Loucy (cell line): ENCODE results near the gene ATP11A.

ENCODE experiments used
- H2AFZ ChIP-seq: fragments of 200-600 bp; sonication (generic); 2 replicates; pipeline ENCODE4 v1.6.0; 2016; ENCODE audit warnings: antibody characterized with exemption, mild to moderate bottlenecking, low read length, moderate library complexity
- H3F3A ChIP-seq: fragments of 200-600 bp; 2 replicates; pipeline ENCODE4 v1.6.0; 2016; ENCODE audit warnings: antibody characterized with exemption, low read depth, mild to moderate bottlenecking
- H3K27me3 ChIP-seq: fragments of 200-600 bp; sonication (generic); 2 replicates; pipeline ENCODE4 v1.6.1; 2014; ENCODE audit warnings: low read length, mild to moderate bottlenecking; ENCODE audit not compliant: insufficient read depth, poor library complexity, severe bottlenecking
- H3K36me3 ChIP-seq: fragments of 200-600 bp; sonication (generic); 2 replicates; pipeline ENCODE4 v1.6.1; 2016; ENCODE audit warnings: low read length; ENCODE audit not compliant: insufficient read depth
- H3K4me1 ChIP-seq: fragments of 200-600 bp; sonication (generic); 2 replicates; pipeline ENCODE4 v1.5.1; 2014; ENCODE audit warnings: low read length, mild to moderate bottlenecking; ENCODE audit not compliant: insufficient read depth, poor library complexity, severe bottlenecking
- H3K4me2 ChIP-seq: fragments of 200-600 bp; sonication (generic); 2 replicates; pipeline ENCODE4 v1.6.0; 2014; ENCODE audit warnings: antibody characterized with exemption, low read length, low read depth, mild to moderate bottlenecking; ENCODE audit not compliant: poor library complexity, severe bottlenecking
- H3K4me3 ChIP-seq: fragments of 200-600 bp; sonication (generic); 2 replicates; pipeline ENCODE4 v1.5.1; 2014; ENCODE audit warnings: low read length, mild to moderate bottlenecking, mixed read lengths; ENCODE audit not compliant: poor library complexity, severe bottlenecking
- H3K79me2 ChIP-seq: fragments of 200-600 bp; sonication (generic); 2 replicates; pipeline ENCODE4 v1.6.1; 2014; ENCODE audit warnings: low read length; ENCODE audit not compliant: insufficient read depth
- H3K9ac ChIP-seq: fragments of 200-600 bp; sonication (generic); 2 replicates; pipeline ENCODE4 v1.6.0; 2014; ENCODE audit warnings: mild to moderate bottlenecking, low read depth, low read length, moderate library complexity; ENCODE audit not compliant: poor library complexity, severe bottlenecking
- H3K9me2 ChIP-seq: fragments of 200-600 bp; sonication (generic); replicated peaks from 2 replicates; pipeline ENCODE4 v1.6.1; 2016; ENCODE audit warnings: low read depth, low read length, mixed read lengths
- H3K9me3 ChIP-seq: fragments of 200-600 bp; sonication (generic); 2 replicates; pipeline ENCODE4 v1.6.1; 2014; ENCODE audit warnings: mild to moderate bottlenecking, antibody characterized with exemption, low read length, low read depth; ENCODE audit not compliant: insufficient read depth
- H4K20me1 ChIP-seq: fragments of 200-600 bp; sonication (generic); 2 replicates; pipeline ENCODE4 v1.6.0; 2014; ENCODE audit warnings: antibody characterized with exemption, low read length, mild to moderate bottlenecking; ENCODE audit not compliant: insufficient read depth, poor library complexity, severe bottlenecking
- EZH2phosphoT487 ChIP-seq: fragments of 200-600 bp; IDR thresholded peaks from 2 replicates; pipeline ENCODE4 v1.6.1; 2018; ENCODE audit warnings: antibody characterized with exemption, mild to moderate bottlenecking, moderate library complexity, borderline replicate concordance
- TF ChIP-seq, protein P1 (sequence below): fragments of 200-600 bp; sonication (generic); conservative IDR thresholded peaks from 2 replicates; pipeline ENCODE4 v1.5.1; 2014; ENCODE audit warnings: mild to moderate bottlenecking, antibody characterized with exemption, low read length

Gene ATP11A

DNA sequence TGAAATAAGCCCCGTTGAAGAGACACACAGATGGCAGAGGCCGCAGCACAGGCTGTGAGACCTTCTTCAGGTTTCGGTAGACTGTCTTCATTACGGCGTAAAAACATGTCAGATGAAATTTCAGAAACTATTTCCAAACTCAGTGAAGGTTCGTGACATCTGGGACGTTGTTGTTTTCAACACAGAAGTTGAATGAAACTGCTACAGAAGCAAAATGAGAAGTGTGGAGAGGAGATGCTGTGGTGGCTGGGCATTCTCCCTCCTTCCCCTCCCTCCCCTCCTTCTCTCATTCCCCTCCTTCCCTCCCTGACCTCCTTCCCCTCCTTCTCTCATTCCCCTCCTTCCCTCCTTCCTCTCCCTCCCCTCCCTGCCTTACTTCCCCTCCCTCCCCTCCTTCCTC, 113.6 kb downstream of the ATP11A start:
- no peak overlapping the region for H2AFZ ChIP-seq
- H3F3A ChIP-seq: no peaks in the 10 kb centered on the region
- H3K4me1 ChIP-seq: peaks cover 10% of the 10 kb centered on the region
- no peak for TF ChIP-seq EZH2phosphoT487
- TF ChIP-seq, protein P1, sequence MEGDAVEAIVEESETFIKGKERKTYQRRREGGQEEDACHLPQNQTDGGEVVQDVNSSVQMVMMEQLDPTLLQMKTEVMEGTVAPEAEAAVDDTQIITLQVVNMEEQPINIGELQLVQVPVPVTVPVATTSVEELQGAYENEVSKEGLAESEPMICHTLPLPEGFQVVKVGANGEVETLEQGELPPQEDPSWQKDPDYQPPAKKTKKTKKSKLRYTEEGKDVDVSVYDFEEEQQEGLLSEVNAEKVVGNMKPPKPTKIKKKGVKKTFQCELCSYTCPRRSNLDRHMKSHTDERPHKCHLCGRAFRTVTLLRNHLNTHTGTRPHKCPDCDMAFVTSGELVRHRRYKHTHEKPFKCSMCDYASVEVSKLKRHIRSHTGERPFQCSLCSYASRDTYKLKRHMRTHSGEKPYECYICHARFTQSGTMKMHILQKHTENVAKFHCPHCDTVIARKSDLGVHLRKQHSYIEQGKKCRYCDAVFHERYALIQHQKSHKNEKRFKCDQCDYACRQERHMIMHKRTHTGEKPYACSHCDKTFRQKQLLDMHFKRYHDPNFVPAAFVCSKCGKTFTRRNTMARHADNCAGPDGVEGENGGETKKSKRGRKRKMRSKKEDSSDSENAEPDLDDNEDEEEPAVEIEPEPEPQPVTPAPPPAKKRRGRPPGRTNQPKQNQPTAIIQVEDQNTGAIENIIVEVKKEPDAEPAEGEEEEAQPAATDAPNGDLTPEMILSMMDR: no peak
- no peaks in the 10 kb centered on the region for H3K9me2 ChIP-seq
- no peaks in the 10 kb centered on the region for H4K20me1 ChIP-seq
- no peaks in the 10 kb centered on the region for H3K27me3 ChIP-seq
- H3K36me3 ChIP-seq: peaks cover 7% of the 10 kb centered on the region; the same call in 1 of the 2 replicates
- H3K9ac ChIP-seq: no peak overlapping the region
- H3K79me2 ChIP-seq: no peaks in the 10 kb centered on the region
- H3K4me3 ChIP-seq: no peak overlapping the region
- no peaks in the 10 kb centered on the region for H3K9me3 ChIP-seq
- H3K4me2 ChIP-seq: no peak overlapping the region

DNA sequence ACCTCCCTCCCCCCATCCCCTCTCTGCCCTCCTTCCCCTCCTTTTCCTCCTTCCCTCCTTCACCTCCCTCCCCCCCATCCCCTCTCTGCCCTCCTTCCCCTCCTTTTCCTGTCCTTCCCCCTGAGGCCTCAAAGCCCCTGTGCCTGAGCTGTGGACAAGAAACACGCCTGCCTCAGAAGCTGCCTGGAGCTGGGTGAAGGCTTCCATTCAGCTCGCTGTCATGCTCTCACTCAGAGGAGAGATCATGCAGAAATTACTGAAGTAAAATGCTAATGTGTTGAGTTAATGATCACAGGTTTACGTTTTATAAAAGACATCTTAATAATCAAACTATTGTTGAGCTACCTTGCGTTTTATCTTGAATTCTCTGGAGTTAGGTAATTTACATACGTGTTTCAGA, 114.5 kb downstream of the ATP11A start:
- no peaks in the 10 kb centered on the region for H3F3A ChIP-seq
- no peaks in the 10 kb centered on the region for H3K9me3 ChIP-seq
- no peaks in the 10 kb centered on the region for H4K20me1 ChIP-seq
- no peak overlapping the region for H3K9ac ChIP-seq
- H3K4me1 ChIP-seq: peaks cover 10% of the 10 kb centered on the region
- H3K27me3 ChIP-seq: no peaks in the 10 kb centered on the region
- TF ChIP-seq, protein P1: no peak
- no peak for TF ChIP-seq EZH2phosphoT487
- H3K4me2 ChIP-seq: peak overlapping the region; percentile 6
- peaks cover 7% of the 10 kb centered on the region; the same call in 1 of the 2 replicates for H3K36me3 ChIP-seq
- no peak overlapping the region for H2AFZ ChIP-seq
- H3K4me3 ChIP-seq: no peak overlapping the region
- H3K9me2 ChIP-seq: no peaks in the 10 kb centered on the region
- no peaks in the 10 kb centered on the region for H3K79me2 ChIP-seq

DNA sequence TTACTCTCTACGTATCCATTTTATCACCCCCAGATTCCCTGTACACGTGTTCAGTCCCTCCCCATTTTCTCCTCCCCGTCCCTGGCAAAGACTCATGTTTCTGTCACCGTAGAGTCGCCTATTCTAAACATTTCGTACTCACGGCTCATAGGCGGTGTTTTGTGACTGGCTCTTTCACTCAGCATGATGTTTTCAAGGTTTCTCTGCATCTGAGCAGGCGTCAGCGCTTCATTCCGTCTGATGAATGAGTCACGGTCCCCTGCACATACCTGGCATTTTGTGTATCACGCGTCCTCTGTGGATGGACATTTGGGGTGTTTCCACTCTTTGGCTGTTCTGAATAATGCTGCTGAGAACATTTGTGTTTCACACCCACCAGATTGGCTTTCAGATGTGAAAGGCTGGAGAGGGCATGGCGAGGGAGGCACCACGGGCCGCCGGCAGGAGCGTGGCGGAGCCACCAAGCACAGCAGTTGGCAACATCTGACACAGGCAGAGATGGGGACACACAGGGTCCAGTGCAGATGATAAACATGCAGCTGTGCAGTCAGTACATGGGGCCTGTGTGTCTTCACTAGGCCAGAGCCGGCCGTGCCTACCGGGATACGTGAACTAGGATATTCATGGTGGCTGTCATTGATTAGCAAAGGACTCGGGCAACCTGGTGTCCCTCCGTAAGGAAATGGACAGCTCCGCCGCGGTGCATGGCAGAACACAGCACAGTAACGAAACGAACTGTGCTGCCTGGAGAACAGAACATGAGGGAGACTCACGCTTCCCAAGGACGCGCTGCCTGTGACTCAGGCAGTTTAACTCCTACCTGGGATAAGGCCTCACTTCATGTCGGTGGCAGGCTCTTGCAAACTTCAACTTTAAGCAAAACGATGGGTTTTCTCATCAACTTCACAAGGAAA, 117.2 kb downstream of the ATP11A start:
- no peak for TF ChIP-seq EZH2phosphoT487
- TF ChIP-seq, protein P1: no peak
- no peaks in the 10 kb centered on the region for H4K20me1 ChIP-seq
- no peaks in the 10 kb centered on the region for H3F3A ChIP-seq
- H3K4me3 ChIP-seq: no peak overlapping the region
- no peaks in the 10 kb centered on the region for H3K79me2 ChIP-seq
- no peaks in the 10 kb centered on the region for H3K27me3 ChIP-seq
- no peak overlapping the region for H2AFZ ChIP-seq
- H3K9ac ChIP-seq: no peak overlapping the region
- no peak overlapping the region for H3K4me2 ChIP-seq
- H3K9me3 ChIP-seq: no peaks in the 10 kb centered on the region
- peaks cover 10% of the 10 kb centered on the region for H3K4me1 ChIP-seq
- H3K9me2 ChIP-seq: no peaks in the 10 kb centered on the region
- H3K36me3 ChIP-seq: peaks cover 11% of the 10 kb centered on the region; the same call in 1 of the 2 replicates
